OCI-LY7 (cell line): Measurements from ENCODE around the gene NUDT14.

ENCODE experiments used
- CTCF ChIP-seq: fragments of 200-600 bp; sonication (generic); conservative IDR thresholded peaks from 2 replicates; pipeline ENCODE4 v1.5.1; 2014; ENCODE audit warnings: mild to moderate bottlenecking, antibody characterized with exemption, low read length, moderate library complexity, mixed read lengths
- EZH2phosphoT487 ChIP-seq: fragments of 200-600 bp; sonication (generic); IDR thresholded peaks from 2 replicates; pipeline ENCODE4 v1.6.1; 2018; ENCODE audit warnings: low read depth, borderline replicate concordance, mild to moderate bottlenecking, mixed run types, antibody characterized with exemption, low read length, moderate library complexity, mixed read lengths

DNA sequence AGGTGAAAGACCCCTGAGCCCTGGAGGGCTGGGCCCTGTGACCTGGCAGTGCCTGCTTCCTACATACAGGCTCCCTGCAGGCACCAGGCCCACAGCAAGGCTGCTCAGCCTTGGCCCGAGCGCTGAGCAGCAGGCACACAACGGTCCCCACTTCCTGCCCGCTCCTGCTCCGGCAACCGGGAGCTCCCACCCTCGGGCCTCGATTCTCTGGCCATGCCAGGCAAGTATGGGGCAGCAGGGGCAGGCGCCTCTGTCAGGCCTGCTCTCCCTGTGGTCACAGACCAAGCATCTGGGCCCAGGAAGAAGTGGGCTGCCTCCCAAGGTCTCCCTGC is 30.6 kb upstream of the NUDT14 start:
- TF ChIP-seq CTCF (no peak), EZH2phosphoT487 (no peak)
